GM23338 (cell line): Measurements from ENCODE around the gene CTU1. TPM values are rescaled to one million over a fixed set of nuclear protein-coding genes. Genes with fewer than 3 reads are reported as not detected.

Experiments
- ATAC-seq: fragments of 200-7000 bp; cut with Tn5 transposase; 3 replicates; pipeline ENCODE4 v1.9.1; 2020
- DNase-seq: peaks from one replicate; pipeline ENCODE4 v3.0.0-alpha.2; 2015; ENCODE audit warnings: low spot score
- H2AFZ ChIP-seq: fragments of 200-600 bp; sonication (generic); 2 replicates; pipeline ENCODE4 v1.8.0; 2016; ENCODE audit warnings: antibody characterized with exemption, mild to moderate bottlenecking, moderate library complexity
- H3F3A ChIP-seq: fragments of 200-600 bp; sonication (generic); replicated peaks from 2 replicates; pipeline ENCODE4 v1.8.0; 2017; ENCODE audit warnings: antibody characterized with exemption, mixed run types, low read depth
- H3K27ac ChIP-seq: fragments of 200-600 bp; sonication (generic); 2 replicates; pipeline ENCODE4 v1.6.1; 2016; ENCODE audit warnings: low read depth
- H3K27me3 ChIP-seq: fragments of 200-600 bp; sonication (generic); 2 replicates; pipeline ENCODE4 v1.8.0; 2016; ENCODE audit warnings: mild to moderate bottlenecking, mixed run types, moderate library complexity; ENCODE audit not compliant: insufficient read depth
- H3K36me3 ChIP-seq: fragments of 200-600 bp; sonication (generic); 2 replicates; pipeline ENCODE4 v1.8.0; 2016; ENCODE audit warnings: mild to moderate bottlenecking; ENCODE audit not compliant: insufficient read depth
- H3K4me1 ChIP-seq: fragments of 200-600 bp; sonication (generic); 2 replicates; pipeline ENCODE4 v1.8.0; 2016; ENCODE audit warnings: mild to moderate bottlenecking, moderate library complexity; ENCODE audit not compliant: insufficient read depth
- H3K4me2 ChIP-seq: fragments of 200-600 bp; sonication (generic); 2 replicates; pipeline ENCODE4 v1.7.1; 2017; ENCODE audit warnings: mixed run types
- H3K4me3 ChIP-seq: fragments of 200-600 bp; sonication (generic); 2 replicates; pipeline ENCODE4 v1.6.1; 2016; ENCODE audit warnings: mixed run types
- H3K79me2 ChIP-seq: fragments of 200-600 bp; sonication (generic); replicated peaks from 2 replicates; pipeline ENCODE4 v1.8.0; 2017; ENCODE audit warnings: mild to moderate bottlenecking; ENCODE audit not compliant: insufficient read depth
- H3K9me2 ChIP-seq: fragments of 200-600 bp; sonication (generic); 2 replicates; pipeline ENCODE4 v1.8.0; 2017; ENCODE audit not compliant: insufficient read depth
- H4K20me1 ChIP-seq: fragments of 200-600 bp; sonication (generic); replicated peaks from 2 replicates; pipeline ENCODE4 v1.8.0; 2017; ENCODE audit warnings: mild to moderate bottlenecking; ENCODE audit not compliant: insufficient read depth
- H3K27ac Mint-ChIP-seq: 2 replicates; pipeline ENCODE4 v1.8.0; 2020; ENCODE audit warnings: inconsistent platforms, mild to moderate bottlenecking, moderate library complexity, mixed read lengths
- H3K27me3 Mint-ChIP-seq: 3 replicates; pipeline ENCODE4 v1.8.0; 2022; ENCODE audit warnings: low read depth, mild to moderate bottlenecking, moderate library complexity, mixed read lengths, inconsistent platforms; ENCODE audit not compliant: insufficient read depth, poor library complexity
- H3K36me3 Mint-ChIP-seq: 3 replicates; pipeline ENCODE4 v1.8.0; 2021; ENCODE audit warnings: low read depth, mild to moderate bottlenecking, inconsistent platforms, moderate library complexity, mixed read lengths
- H3K4me1 Mint-ChIP-seq: 3 replicates; pipeline ENCODE4 v1.8.0; 2020; ENCODE audit warnings: mild to moderate bottlenecking, inconsistent platforms, mixed read lengths
- H3K4me3 Mint-ChIP-seq: 3 replicates; pipeline ENCODE4 v1.8.0; 2021; ENCODE audit warnings: moderate library complexity, mild to moderate bottlenecking, inconsistent platforms, mixed read lengths
- H3K9me3 Mint-ChIP-seq: 3 replicates; pipeline ENCODE4 v1.8.0; 2020; ENCODE audit warnings: moderate library complexity, mild to moderate bottlenecking, inconsistent platforms, mixed read lengths
- CREB1 ChIP-seq: fragments of 250-450 bp; sonication (Bioruptor Pico); IDR thresholded peaks from 2 replicates; pipeline ENCODE4 v1.5.0; 2020; ENCODE audit warnings: low read depth, mild to moderate bottlenecking, moderate library complexity
- CTCF ChIP-seq, 2 experiments: fragments of 200-600 bp in 1 of 2; sonication (generic) in 1 of 2; conservative IDR thresholded peaks; 2 replicates each; pipeline versions ENCODE4 v1.5.1 to v1.6.1; 2016 to 2017; ENCODE audit warnings: antibody characterized with exemption in 2 of 2, low read depth in 2 of 2, mild to moderate bottlenecking in 2 of 2, moderate library complexity in 1 of 2
- ETS1 ChIP-seq: IDR thresholded peaks from 2 replicates; pipeline ENCODE4 v1.6.1; 2016; ENCODE audit warnings: antibody characterized with exemption
- EZH2 ChIP-seq: fragments of 200-600 bp; sonication (generic); IDR thresholded peaks from one replicate; pipeline ENCODE4 v1.8.0; 2017; ENCODE audit warnings: antibody characterized with exemption, mild to moderate bottlenecking, low read depth; ENCODE audit not compliant: unreplicated experiment
- EZH2phosphoT487 ChIP-seq: fragments of 200-600 bp; sonication (generic); IDR thresholded peaks from one replicate; pipeline ENCODE4 v1.8.1; 2018; ENCODE audit warnings: antibody characterized with exemption; ENCODE audit not compliant: unreplicated experiment
- JUNB ChIP-seq: IDR thresholded peaks from one replicate; pipeline ENCODE4 v1.6.1; 2016; ENCODE audit warnings: antibody characterized with exemption; ENCODE audit not compliant: unreplicated experiment
- NANOG ChIP-seq: IDR thresholded peaks from 2 replicates; pipeline ENCODE4 v1.6.1; 2016; ENCODE audit warnings: antibody characterized with exemption, borderline replicate concordance
- POLR2AphosphoS5 ChIP-seq: IDR thresholded peaks from 2 replicates; pipeline ENCODE4 v1.6.1; 2016; ENCODE audit warnings: antibody characterized with exemption, low read depth
- REST ChIP-seq: IDR thresholded peaks from one replicate; pipeline ENCODE4 v1.6.1; 2018; ENCODE audit warnings: antibody characterized with exemption; ENCODE audit not compliant: unreplicated experiment
- STAT1 ChIP-seq: IDR thresholded peaks from one replicate; pipeline ENCODE4 v1.6.1; 2016; ENCODE audit warnings: antibody characterized with exemption; ENCODE audit not compliant: unreplicated experiment
- ZNF114 ChIP-seq: fragments of 250-450 bp; sonication (Bioruptor Pico); IDR thresholded peaks from 2 replicates; pipeline ENCODE4 v1.5.0; 2020; ENCODE audit warnings: mild to moderate bottlenecking, moderate library complexity
- ZNF331 ChIP-seq: fragments of 250-450 bp; sonication (Bioruptor Pico); IDR thresholded peaks from 2 replicates; pipeline ENCODE4 v1.5.0; 2020; ENCODE audit warnings: low read depth, mild to moderate bottlenecking, moderate library complexity
- polyA plus RNA-seq: library from polyadenylated mRNA; unstranded; fragments of >200 nt; fragmentation: Nextera tagmentation; extraction: Ambion mirVana; gene quantifications from 2 replicates; pipeline ENCODE4 v1.2.1, GENCODE V29; 2016
- total RNA-seq: library from RNA; depleted of rRNA; stranded (reverse); fragments of >200 nt; shearing (Covaris generic); gene quantifications from 2 replicates; pipeline ENCODE4 v1.2.3, GENCODE V29; 2014

Gene CTU1
- total and polyA plus RNA-seq, 2 experiments from 2014 or later, result 3.7 to 18.8 TPM

- no peak for TF ChIP-seq STAT1
- TF ChIP-seq NANOG, result no peak
- TF ChIP-seq CTCF (conservative IDR thresholded peaks at IDR 0.05; ENCODE audit: low read depth in 2 of 2), result no peak
- no peak for TF ChIP-seq ZNF114
- H3K36me3 ChIP-seq, result no peaks in the 10 kb centered on the region
- H3K4me3 ChIP-seq, result no peak overlapping the region
- H3K9me3 Mint-ChIP-seq, result no peaks in the 10 kb centered on the region; the same call in 2 of the 3 replicates
- no peaks in the 10 kb centered on the region for H3K36me3 Mint-ChIP-seq
- no peak overlapping the region for H3K27ac Mint-ChIP-seq
- peaks cover 10% of the 10 kb centered on the region for H3K4me1 ChIP-seq
- H3K79me2 ChIP-seq, result no peaks in the 10 kb centered on the region
- DNase-seq (no peak), ATAC-seq (no peak)
- H3K4me3 Mint-ChIP-seq, result no peak overlapping the region
- H3F3A ChIP-seq, result no peaks in the 10 kb centered on the region
- no peaks in the 10 kb centered on the region for H3K27me3 ChIP-seq
- no peak overlapping the region for H2AFZ ChIP-seq
- no peak overlapping the region for H3K27ac ChIP-seq
- H3K4me1 Mint-ChIP-seq, result peaks cover 25% of the 10 kb centered on the region
- no peaks in the 10 kb centered on the region for H3K9me2 ChIP-seq
- peaks cover 24% of the 10 kb centered on the region for H3K27me3 Mint-ChIP-seq
- H3K4me2 ChIP-seq, result no peak overlapping the region
- no peaks in the 10 kb centered on the region for H4K20me1 ChIP-seq
Observed at GRCh38 chr19:51135986-51136762, 28.0 kb upstream of the CTU1 start.

GRCh38 chr19:51135004-51135403 is 26.8 kb upstream of the CTU1 start:
- peaks cover 13% of the 10 kb centered on the region for H3K4me1 Mint-ChIP-seq
- Histone ChIP-seq H3K79me2 (no peaks in the 10 kb centered on the region), H3K9me2 (no peaks in the 10 kb centered on the region), H3F3A (no peaks in the 10 kb centered on the region), H3K27me3 (no peaks in the 10 kb centered on the region), H3K4me1 (no peaks in the 10 kb centered on the region), H3K4me2 (no peak overlapping the region), H3K4me3 (no peak overlapping the region), H2AFZ (no peak overlapping the region), H4K20me1 (no peaks in the 10 kb centered on the region), H3K36me3 (no peaks in the 10 kb centered on the region), H3K27ac (no peak overlapping the region)
- H3K36me3 Mint-ChIP-seq, result no peaks in the 10 kb centered on the region
- peaks cover 18% of the 10 kb centered on the region for H3K27me3 Mint-ChIP-seq
- DNase-seq (no peak), ATAC-seq (no peak)
- no peak overlapping the region for H3K4me3 Mint-ChIP-seq
- H3K9me3 Mint-ChIP-seq, result no peaks in the 10 kb centered on the region; the same call in 2 of the 3 replicates
- no peak overlapping the region for H3K27ac Mint-ChIP-seq
- TF ChIP-seq JUNB, result no peak
- TF ChIP-seq EZH2phosphoT487, result no peak
- no peak for TF ChIP-seq ZNF114
- no peak for TF ChIP-seq ZNF331 (CRISPR knock-in tag)
- TF ChIP-seq POLR2AphosphoS5, result no peak
- no peak for TF ChIP-seq ETS1
- no peak for TF ChIP-seq NANOG
- no peak for TF ChIP-seq STAT1
- TF ChIP-seq CREB1 (CRISPR knock-in tag), result no peak
- no peak for TF ChIP-seq CTCF (conservative IDR thresholded peaks at IDR 0.05; ENCODE audit: low read depth in 2 of 2)
- no peak for TF ChIP-seq REST
- no peak for TF ChIP-seq EZH2
